ENCODE measurements around the gene ANKRD29. TPM values are rescaled to one million over a fixed set of nuclear protein-coding genes. Genes with fewer than 3 reads are reported as not detected.
A peak's percentile ranks its signal among the peaks of the same experiment; 100 is the strongest.
"Not testable (repeated sequence)": the region's sequence is repeated elsewhere in the genome, so short reads cannot be mapped to it uniquely, and the experiment has no call there.

ANKRD29 gene
- total RNA-seq, 4 donors from 2014 or later: 0.75 to 2.2 (median 1.5) TPM

- Histone ChIP-seq H3K4me1 (no peaks in the 10 kb centered on the region), H3K9me3 (no peaks in the 10 kb centered on the region), H3K4me3 (no peak overlapping the region), H3K27ac (no peak overlapping the region), H3K36me3 (no peaks in the 10 kb centered on the region), H3K27me3 (no peaks in the 10 kb centered on the region)
- TF ChIP-seq EP300 (IDR thresholded peaks at IDR 0.05; ENCODE audit: low read depth) (no peak), CTCF (IDR thresholded peaks at IDR 0.05) (peak in 1 of 5 experiments; percentile 11)
- in situ Hi-C loops (cut with MboI; ENCODE audit: low pct_ligation_motif_present in 1 of 4, low pct_unique_long_range_greater_than_20kb in 1 of 4, low sequenced_read_pairs in 3 of 4): loop anchor here in 3 of 4 donors (25.0 kb wide), 2 partner anchors 272 to 472 kb away; no protein-coding TSS in a partner anchor
- DNase-seq: no peak
- WGBS, 2 donors (ENCODE audit: low coverage in 1 of 2): 20 to 80% methylated on average over 1 to 2 of the region's 2 CpGs
- intact Hi-C loops (cut with DNase I; ENCODE audit: low total_unique reads): no loop called here
These were observed 22.7 kb downstream of the ANKRD29 start for GRCh38 chr18:23640052-23640451.

- H3K4me3 ChIP-seq; intact Hi-C loops (cut with DNase I; ENCODE audit: low total_unique reads); DNase-seq; H3K27ac ChIP-seq; H3K27me3 ChIP-seq; H3K36me3 ChIP-seq; H3K9me3 ChIP-seq; H3K4me1 ChIP-seq: not testable (repeated sequence)
- in situ Hi-C loops (cut with MboI; ENCODE audit: low pct_ligation_motif_present in 1 of 4, low pct_unique_long_range_greater_than_20kb in 1 of 4, low sequenced_read_pairs in 3 of 4): loop anchor here in 3 of 4 donors (25.0 kb wide), 2 partner anchors 276 to 476 kb away; no protein-coding TSS in a partner anchor
- WGBS, 2 donors (ENCODE audit: low coverage in 1 of 2): 80 to 96% methylated on average over 1 to 5 of the region's 5 CpGs
These were observed 26.3 kb downstream of the ANKRD29 start for GRCh38 chr18:23636433-23636832.

- 88 to 96% methylated on average over 2 to 3 of the region's 3 CpGs for WGBS, 2 donors (ENCODE audit: low coverage in 1 of 2)
- H3K9me3 ChIP-seq: no peaks in the 10 kb centered on the region
- no peak overlapping the region for H3K27ac ChIP-seq
- DNase-seq: no peak
- in situ Hi-C loops (cut with MboI; ENCODE audit: low pct_ligation_motif_present in 1 of 4, low pct_unique_long_range_greater_than_20kb in 1 of 4, low sequenced_read_pairs in 3 of 4): loop anchor here in 3 of 4 donors (25.0 kb wide), 2 partner anchors 276 to 476 kb away; no protein-coding TSS in a partner anchor
- H3K36me3 ChIP-seq: no peaks in the 10 kb centered on the region
- no peaks in the 10 kb centered on the region for H3K27me3 ChIP-seq
- no peaks in the 10 kb centered on the region for H3K4me1 ChIP-seq
- intact Hi-C loops (cut with DNase I; ENCODE audit: low total_unique reads): no loop called here
- no peak overlapping the region for H3K4me3 ChIP-seq
- TF ChIP-seq CTCF (IDR thresholded peaks at IDR 0.05) (no peak), POLR2AphosphoS5 (IDR thresholded peaks at IDR 0.05) (no peak)
These were observed 26.7 kb downstream of the ANKRD29 start for GRCh38 chr18:23636071-23636399.

- WGBS, 2 donors (ENCODE audit: low coverage in 1 of 2): 74% methylated on average over 5 to 6 of the region's 6 CpGs
- no peak for DNase-seq
- no peak overlapping the region for H3K4me3 ChIP-seq
- H3K27ac ChIP-seq: no peak overlapping the region
- intact Hi-C loops (cut with DNase I; ENCODE audit: low total_unique reads) (no loop called here), in situ Hi-C loops (cut with MboI; ENCODE audit: low pct_ligation_motif_present in 1 of 4, low pct_unique_long_range_greater_than_20kb in 1 of 4, low sequenced_read_pairs in 3 of 4) (loop anchor here in 3 of 4 donors (25.0 kb wide), 2 partner anchors 277 to 477 kb away; no protein-coding TSS in a partner anchor)
- no peak for TF ChIP-seq POLR2A (IDR thresholded peaks at IDR 0.05)
- no peak for TF ChIP-seq EP300 (IDR thresholded peaks at IDR 0.05; ENCODE audit: low read depth)
- no peak for TF ChIP-seq CTCF (IDR thresholded peaks at IDR 0.05)
- no peak for TF ChIP-seq POLR2AphosphoS5 (IDR thresholded peaks at IDR 0.05)
- no peaks in the 10 kb centered on the region for H3K27me3 ChIP-seq
- H3K36me3 ChIP-seq: no peaks in the 10 kb centered on the region
- no peaks in the 10 kb centered on the region for H3K9me3 ChIP-seq
- H3K4me1 ChIP-seq: no peaks in the 10 kb centered on the region
These were observed 27.2 kb downstream of the ANKRD29 start for GRCh38 chr18:23635283-23636070.
